OCI-LY1 (cell line): ENCODE measurements around the gene NAAA.
A peak's percentile ranks its signal among the peaks of the same experiment; 100 is the strongest.

Experiments
- H2AFZ ChIP-seq: fragments of 200-600 bp; sonication (generic), shearing (Covaris generic); 2 replicates; pipeline ENCODE4 v1.6.0; 2014; ENCODE audit warnings: antibody characterized with exemption, mild to moderate bottlenecking, low read length
- H3F3A ChIP-seq: fragments of 200-600 bp; sonication (generic), shearing (Covaris generic); 2 replicates; pipeline ENCODE4 v1.6.0; 2014; ENCODE audit warnings: mild to moderate bottlenecking, antibody characterized with exemption, low read length, moderate library complexity; ENCODE audit not compliant: insufficient read depth
- H3K27ac ChIP-seq: fragments of 200-600 bp; sonication (generic); 2 replicates; pipeline ENCODE4 v1.5.1; 2014; ENCODE audit warnings: low read length, mixed run types, mild to moderate bottlenecking, low read depth; ENCODE audit not compliant: poor library complexity, severe bottlenecking
- H3K27me3 ChIP-seq: fragments of 200-600 bp; sonication (generic); 2 replicates; pipeline ENCODE4 v1.6.0; 2014; ENCODE audit warnings: antibody characterized with exemption, mild to moderate bottlenecking, low read length, moderate library complexity; ENCODE audit not compliant: insufficient read depth
- H3K36me3 ChIP-seq: fragments of 200-600 bp; sonication (generic); 2 replicates; pipeline ENCODE4 v1.6.1; 2014; ENCODE audit warnings: mild to moderate bottlenecking, antibody characterized with exemption, low read length, moderate library complexity, mixed read lengths; ENCODE audit not compliant: insufficient read depth
- H3K4me1 ChIP-seq: fragments of 200-600 bp; sonication (generic); 2 replicates; pipeline ENCODE4 v1.5.1; 2014; ENCODE audit warnings: mild to moderate bottlenecking, low read length, moderate library complexity; ENCODE audit not compliant: insufficient read depth, severe bottlenecking
- H3K4me2 ChIP-seq: fragments of 200-600 bp; sonication (generic), shearing (Covaris generic); 2 replicates; pipeline ENCODE4 v1.6.1; 2014; ENCODE audit warnings: low read length
- H3K4me3 ChIP-seq: fragments of 200-600 bp; sonication (generic); 2 replicates; pipeline ENCODE4 v1.5.1; 2014; ENCODE audit warnings: low read length, low read depth, mild to moderate bottlenecking, mixed read lengths; ENCODE audit not compliant: poor library complexity, severe bottlenecking
- H3K79me2 ChIP-seq: fragments of 200-600 bp; shearing (Covaris generic); 2 replicates; pipeline ENCODE4 v1.6.1; 2016; ENCODE audit warnings: mixed run types, low read length, mixed read lengths; ENCODE audit not compliant: insufficient read depth
- H3K9ac ChIP-seq: fragments of 200-600 bp; sonication (generic), shearing (Covaris generic); 2 replicates; pipeline ENCODE4 v1.6.1; 2014; ENCODE audit warnings: mild to moderate bottlenecking, low read length, mixed read lengths
- H3K9me2 ChIP-seq: fragments of 200-600 bp; sonication (generic), shearing (Covaris generic); 2 replicates; pipeline ENCODE4 v1.6.1; 2014; ENCODE audit warnings: low read depth, mild to moderate bottlenecking, low read length, mixed read lengths
- H3K9me3 ChIP-seq: fragments of 200-600 bp; shearing (Covaris generic); 2 replicates; pipeline ENCODE4 v1.6.1; 2014; ENCODE audit warnings: low read length, mixed read lengths
- H4K20me1 ChIP-seq: fragments of 200-600 bp; sonication (generic), shearing (Covaris generic); 2 replicates; pipeline ENCODE4 v1.6.0; 2016; ENCODE audit warnings: mild to moderate bottlenecking, low read length; ENCODE audit not compliant: insufficient read depth
- CTCF ChIP-seq: fragments of 200-600 bp; sonication (generic), shearing (Covaris generic); IDR thresholded peaks from 2 replicates; pipeline ENCODE4 v1.5.1; 2017; ENCODE audit warnings: mild to moderate bottlenecking, antibody characterized with exemption, low read length, moderate library complexity, mixed read lengths
- EZH2 ChIP-seq: fragments of 200-600 bp; sonication (generic), shearing (Covaris generic); IDR thresholded peaks from 2 replicates; pipeline ENCODE4 v1.8.0; 2017; ENCODE audit warnings: borderline replicate concordance, mixed run types, mild to moderate bottlenecking, antibody characterized with exemption, low read length, moderate library complexity, mixed read lengths

The NAAA gene

DNA sequence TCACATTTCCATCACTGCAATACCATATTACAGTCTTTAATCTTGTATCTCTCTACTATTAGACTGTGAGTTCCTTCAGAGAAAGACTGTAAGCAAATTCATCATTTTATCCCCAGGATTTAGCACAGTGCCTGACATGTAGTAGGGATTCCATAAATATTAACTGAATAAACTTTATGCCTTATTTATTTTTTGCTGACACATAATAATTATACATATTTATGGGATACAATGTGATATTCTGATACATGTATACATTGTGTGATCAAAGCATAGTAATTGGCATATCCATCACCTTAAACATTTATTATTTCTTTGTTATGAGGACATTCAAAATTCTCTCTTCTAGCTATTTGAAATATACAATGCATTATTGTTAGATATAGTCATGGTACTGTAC lies 42.3 kb downstream of the NAAA start:
- no peak overlapping the region for H2AFZ ChIP-seq
- H3K4me1 ChIP-seq: peaks cover 11% of the 10 kb centered on the region
- TF ChIP-seq EZH2 (no peak), CTCF (no peak)
- no peaks in the 10 kb centered on the region for H4K20me1 ChIP-seq
- no peaks in the 10 kb centered on the region for H3F3A ChIP-seq
- H3K79me2 ChIP-seq: no peaks in the 10 kb centered on the region
- no peaks in the 10 kb centered on the region for H3K9me2 ChIP-seq
- H3K36me3 ChIP-seq: no peaks in the 10 kb centered on the region
- no peak overlapping the region for H3K9ac ChIP-seq
- H3K27ac ChIP-seq: no peak overlapping the region
- H3K27me3 ChIP-seq: no peaks in the 10 kb centered on the region
- H3K9me3 ChIP-seq: peaks cover 4% of the 10 kb centered on the region; the same call in 1 of the 2 replicates
- H3K4me2 ChIP-seq: no peak overlapping the region
- no peak overlapping the region for H3K4me3 ChIP-seq

- H3K9me2 ChIP-seq: no peaks in the 10 kb centered on the region
- H3K9ac ChIP-seq: no peak overlapping the region
- H3K4me3 ChIP-seq: no peak overlapping the region
- no peaks in the 10 kb centered on the region for H3K36me3 ChIP-seq
- H3K9me3 ChIP-seq: peaks cover 4% of the 10 kb centered on the region; the same call in 1 of the 2 replicates
- H3K27ac ChIP-seq: no peak overlapping the region
- no peaks in the 10 kb centered on the region for H3K27me3 ChIP-seq
- TF ChIP-seq EZH2: no peak
- peak; percentile 69 for TF ChIP-seq CTCF
- no peak overlapping the region for H3K4me2 ChIP-seq
- no peaks in the 10 kb centered on the region for H3K79me2 ChIP-seq
- H2AFZ ChIP-seq: no peak overlapping the region
- H3K4me1 ChIP-seq: no peaks in the 10 kb centered on the region
- no peaks in the 10 kb centered on the region for H4K20me1 ChIP-seq
- no peaks in the 10 kb centered on the region for H3F3A ChIP-seq
Measured at GRCh38 chr4:75895744-75896314, 45.0 kb downstream of the NAAA start.

- no peaks in the 10 kb centered on the region for H4K20me1 ChIP-seq
- H3K79me2 ChIP-seq: no peaks in the 10 kb centered on the region
- no peaks in the 10 kb centered on the region for H3K4me1 ChIP-seq
- TF ChIP-seq CTCF (no peak), EZH2 (no peak)
- H2AFZ ChIP-seq: no peak overlapping the region
- H3F3A ChIP-seq: no peaks in the 10 kb centered on the region
- H3K27me3 ChIP-seq: no peaks in the 10 kb centered on the region
- H3K9me2 ChIP-seq: no peaks in the 10 kb centered on the region
- no peak overlapping the region for H3K4me2 ChIP-seq
- no peaks in the 10 kb centered on the region for H3K9me3 ChIP-seq
- H3K27ac ChIP-seq: no peak overlapping the region
- no peak overlapping the region for H3K4me3 ChIP-seq
- H3K9ac ChIP-seq: no peak overlapping the region
- H3K36me3 ChIP-seq: no peaks in the 10 kb centered on the region
Measured at GRCh38 chr4:75892508-75892907, 48.3 kb downstream of the NAAA start.
